Loucy (cell line): ENCODE results near the gene BSND.

Experiments
- H2AFZ ChIP-seq: fragments of 200-600 bp; sonication (generic); 2 replicates; pipeline ENCODE4 v1.6.0; 2016; ENCODE audit warnings: antibody characterized with exemption, mild to moderate bottlenecking, low read length, moderate library complexity
- H3F3A ChIP-seq: fragments of 200-600 bp; 2 replicates; pipeline ENCODE4 v1.6.0; 2016; ENCODE audit warnings: antibody characterized with exemption, low read depth, mild to moderate bottlenecking
- H3K27me3 ChIP-seq: fragments of 200-600 bp; sonication (generic); 2 replicates; pipeline ENCODE4 v1.6.1; 2014; ENCODE audit warnings: low read length, mild to moderate bottlenecking; ENCODE audit not compliant: insufficient read depth, poor library complexity, severe bottlenecking
- H3K36me3 ChIP-seq: fragments of 200-600 bp; sonication (generic); 2 replicates; pipeline ENCODE4 v1.6.1; 2016; ENCODE audit warnings: low read length; ENCODE audit not compliant: insufficient read depth
- H3K4me1 ChIP-seq: fragments of 200-600 bp; sonication (generic); 2 replicates; pipeline ENCODE4 v1.5.1; 2014; ENCODE audit warnings: low read length, mild to moderate bottlenecking; ENCODE audit not compliant: insufficient read depth, poor library complexity, severe bottlenecking
- H3K4me2 ChIP-seq: fragments of 200-600 bp; sonication (generic); 2 replicates; pipeline ENCODE4 v1.6.0; 2014; ENCODE audit warnings: antibody characterized with exemption, low read length, low read depth, mild to moderate bottlenecking; ENCODE audit not compliant: poor library complexity, severe bottlenecking
- H3K4me3 ChIP-seq: fragments of 200-600 bp; sonication (generic); 2 replicates; pipeline ENCODE4 v1.5.1; 2014; ENCODE audit warnings: low read length, mild to moderate bottlenecking, mixed read lengths; ENCODE audit not compliant: poor library complexity, severe bottlenecking
- H3K79me2 ChIP-seq: fragments of 200-600 bp; sonication (generic); 2 replicates; pipeline ENCODE4 v1.6.1; 2014; ENCODE audit warnings: low read length; ENCODE audit not compliant: insufficient read depth
- H3K9ac ChIP-seq: fragments of 200-600 bp; sonication (generic); 2 replicates; pipeline ENCODE4 v1.6.0; 2014; ENCODE audit warnings: mild to moderate bottlenecking, low read depth, low read length, moderate library complexity; ENCODE audit not compliant: poor library complexity, severe bottlenecking
- H3K9me2 ChIP-seq: fragments of 200-600 bp; sonication (generic); replicated peaks from 2 replicates; pipeline ENCODE4 v1.6.1; 2016; ENCODE audit warnings: low read depth, low read length, mixed read lengths
- H3K9me3 ChIP-seq: fragments of 200-600 bp; sonication (generic); 2 replicates; pipeline ENCODE4 v1.6.1; 2014; ENCODE audit warnings: mild to moderate bottlenecking, antibody characterized with exemption, low read length, low read depth; ENCODE audit not compliant: insufficient read depth
- H4K20me1 ChIP-seq: fragments of 200-600 bp; sonication (generic); 2 replicates; pipeline ENCODE4 v1.6.0; 2014; ENCODE audit warnings: antibody characterized with exemption, low read length, mild to moderate bottlenecking; ENCODE audit not compliant: insufficient read depth, poor library complexity, severe bottlenecking
- EZH2phosphoT487 ChIP-seq: fragments of 200-600 bp; IDR thresholded peaks from 2 replicates; pipeline ENCODE4 v1.6.1; 2018; ENCODE audit warnings: antibody characterized with exemption, mild to moderate bottlenecking, moderate library complexity, borderline replicate concordance
- TF ChIP-seq, protein P1 (sequence below): fragments of 200-600 bp; sonication (generic); conservative IDR thresholded peaks from 2 replicates; pipeline ENCODE4 v1.5.1; 2014; ENCODE audit warnings: mild to moderate bottlenecking, antibody characterized with exemption, low read length

BSND gene

DNA sequence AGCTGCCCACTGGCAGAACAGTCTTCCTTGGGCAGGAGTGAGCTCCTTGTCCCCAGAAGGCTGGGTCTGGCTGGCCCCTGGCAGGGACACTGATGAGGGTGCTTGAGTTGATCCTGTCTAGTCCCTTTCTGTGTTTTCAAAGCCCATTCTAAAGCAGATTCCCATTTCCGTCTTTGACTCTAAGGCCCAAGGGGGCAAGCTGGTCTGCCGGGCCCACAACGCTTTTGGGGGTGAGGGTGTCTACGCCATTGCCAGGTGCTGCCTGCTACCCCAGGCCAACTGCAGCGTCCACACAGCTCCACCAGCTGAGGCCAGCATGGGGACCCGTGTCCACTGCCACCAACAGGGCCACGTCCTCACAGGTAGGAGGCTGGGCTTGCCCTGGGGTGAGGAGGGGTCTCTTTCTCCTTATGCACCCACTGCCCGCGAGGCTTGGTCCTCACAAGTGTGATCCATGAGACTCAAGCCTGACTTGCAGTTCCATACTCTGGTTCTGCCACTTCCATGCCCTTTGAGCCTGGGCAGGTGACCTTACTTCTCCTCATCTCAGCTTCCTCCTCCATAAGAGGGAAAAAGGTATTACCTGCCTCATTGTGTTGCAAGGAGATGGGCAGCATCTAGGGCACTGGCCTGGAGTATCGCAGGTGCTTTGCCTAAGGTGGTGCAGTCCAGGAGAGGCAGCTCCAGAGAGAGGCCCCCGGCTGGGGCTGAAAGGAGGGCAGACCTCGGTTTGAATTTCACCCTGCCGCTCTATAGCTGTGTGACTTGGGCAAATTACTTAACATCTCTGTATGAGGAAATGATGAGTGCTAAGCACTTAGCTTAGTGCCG is 60.8 kb downstream of the BSND start:
- Histone ChIP-seq H2AFZ (no peak overlapping the region), H3K9me2 (no peaks in the 10 kb centered on the region), H3K27me3 (no peaks in the 10 kb centered on the region), H4K20me1 (no peaks in the 10 kb centered on the region), H3K4me1 (no peaks in the 10 kb centered on the region), H3F3A (no peaks in the 10 kb centered on the region), H3K4me2 (no peak overlapping the region), H3K36me3 (no peaks in the 10 kb centered on the region), H3K9me3 (no peaks in the 10 kb centered on the region), H3K4me3 (no peak overlapping the region), H3K79me2 (no peaks in the 10 kb centered on the region), H3K9ac (no peak overlapping the region)
- TF ChIP-seq, protein P1, sequence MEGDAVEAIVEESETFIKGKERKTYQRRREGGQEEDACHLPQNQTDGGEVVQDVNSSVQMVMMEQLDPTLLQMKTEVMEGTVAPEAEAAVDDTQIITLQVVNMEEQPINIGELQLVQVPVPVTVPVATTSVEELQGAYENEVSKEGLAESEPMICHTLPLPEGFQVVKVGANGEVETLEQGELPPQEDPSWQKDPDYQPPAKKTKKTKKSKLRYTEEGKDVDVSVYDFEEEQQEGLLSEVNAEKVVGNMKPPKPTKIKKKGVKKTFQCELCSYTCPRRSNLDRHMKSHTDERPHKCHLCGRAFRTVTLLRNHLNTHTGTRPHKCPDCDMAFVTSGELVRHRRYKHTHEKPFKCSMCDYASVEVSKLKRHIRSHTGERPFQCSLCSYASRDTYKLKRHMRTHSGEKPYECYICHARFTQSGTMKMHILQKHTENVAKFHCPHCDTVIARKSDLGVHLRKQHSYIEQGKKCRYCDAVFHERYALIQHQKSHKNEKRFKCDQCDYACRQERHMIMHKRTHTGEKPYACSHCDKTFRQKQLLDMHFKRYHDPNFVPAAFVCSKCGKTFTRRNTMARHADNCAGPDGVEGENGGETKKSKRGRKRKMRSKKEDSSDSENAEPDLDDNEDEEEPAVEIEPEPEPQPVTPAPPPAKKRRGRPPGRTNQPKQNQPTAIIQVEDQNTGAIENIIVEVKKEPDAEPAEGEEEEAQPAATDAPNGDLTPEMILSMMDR, result no peak
- TF ChIP-seq EZH2phosphoT487, result no peak

- no peaks in the 10 kb centered on the region for H3K36me3 ChIP-seq
- no peaks in the 10 kb centered on the region for H4K20me1 ChIP-seq
- H3F3A ChIP-seq, result no peaks in the 10 kb centered on the region
- no peaks in the 10 kb centered on the region for H3K9me3 ChIP-seq
- TF ChIP-seq, protein P1, result no peak
- TF ChIP-seq EZH2phosphoT487, result no peak
- H3K4me1 ChIP-seq, result no peaks in the 10 kb centered on the region
- H3K4me3 ChIP-seq, result no peak overlapping the region
- no peak overlapping the region for H3K9ac ChIP-seq
- H3K79me2 ChIP-seq, result no peaks in the 10 kb centered on the region
- H3K27me3 ChIP-seq, result no peaks in the 10 kb centered on the region
- H3K9me2 ChIP-seq, result no peaks in the 10 kb centered on the region
- H2AFZ ChIP-seq, result no peak overlapping the region
- no peak overlapping the region for H3K4me2 ChIP-seq
These were observed 61.6 kb downstream of the BSND start for GRCh38 chr1:55060133-55060999.

- no peak overlapping the region for H3K4me2 ChIP-seq
- no peak overlapping the region for H3K4me3 ChIP-seq
- no peaks in the 10 kb centered on the region; the same call in 1 of the 2 replicates for H3K36me3 ChIP-seq
- no peaks in the 10 kb centered on the region for H4K20me1 ChIP-seq
- no peaks in the 10 kb centered on the region for H3K9me2 ChIP-seq
- no peaks in the 10 kb centered on the region for H3K27me3 ChIP-seq
- no peaks in the 10 kb centered on the region for H3K9me3 ChIP-seq
- no peaks in the 10 kb centered on the region for H3K79me2 ChIP-seq
- TF ChIP-seq, protein P1, result no peak
- no peak for TF ChIP-seq EZH2phosphoT487
- no peaks in the 10 kb centered on the region for H3F3A ChIP-seq
- no peak overlapping the region for H2AFZ ChIP-seq
- no peak overlapping the region for H3K9ac ChIP-seq
- H3K4me1 ChIP-seq, result no peaks in the 10 kb centered on the region
These were observed 62.4 kb downstream of the BSND start for GRCh38 chr1:55061000-55061705.
